ENCODE data around the gene ZNF536. TPM values are rescaled to one million over a fixed set of nuclear protein-coding genes. Genes with fewer than 3 reads are reported as not detected.

ZNF536 gene
- total and polyA plus RNA-seq, 7 donors, result under 0.01 to 8.9 (median 3.8) TPM

DNA sequence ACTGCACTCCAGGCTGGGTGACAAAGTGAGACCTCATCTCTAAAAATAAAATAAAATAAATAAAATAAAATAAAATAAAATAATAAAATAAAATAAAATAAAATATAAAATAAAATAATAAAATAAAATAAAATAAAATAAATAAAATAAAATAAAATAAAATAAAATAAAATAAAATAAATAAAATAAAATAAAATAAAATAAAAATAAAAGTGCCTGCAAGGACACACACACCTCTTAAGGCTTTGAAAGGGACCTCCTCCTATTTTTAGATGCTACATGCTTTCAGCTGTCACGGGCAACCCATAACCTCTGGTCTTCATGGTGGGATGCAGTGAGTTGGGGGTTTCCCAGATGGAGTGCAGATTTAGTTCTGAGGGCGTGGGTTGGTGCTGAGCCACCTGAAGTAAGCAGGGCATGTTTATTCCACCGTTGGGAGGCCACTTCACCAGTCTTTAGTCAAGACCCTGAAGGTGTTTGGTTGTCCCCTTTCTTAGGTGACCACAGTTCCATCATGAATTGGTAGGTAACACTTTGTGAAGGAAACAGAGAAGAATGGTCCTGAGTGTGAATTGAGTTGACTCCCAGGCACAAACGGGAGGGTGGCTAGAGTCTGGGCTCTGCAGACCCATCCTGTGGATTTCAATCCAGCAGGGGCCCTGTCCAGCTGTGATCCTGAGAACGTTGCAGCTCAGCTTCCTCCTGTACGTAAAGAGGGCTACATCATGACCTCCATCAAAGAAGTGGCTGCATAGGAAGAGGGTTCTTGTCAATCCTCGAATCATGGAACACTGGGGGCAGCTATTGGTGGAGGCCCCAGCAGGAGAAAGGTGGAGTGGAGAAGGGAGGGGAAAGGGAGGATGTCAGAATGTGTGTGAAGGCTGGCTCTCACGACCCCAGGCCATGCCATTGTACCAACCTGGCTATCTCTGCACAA is 234.2 kb downstream of the ZNF536 start:
- Histone ChIP-seq H3K27ac (no peak overlapping the region), H3K9me3 (no peaks in the 10 kb centered on the region), H3K27me3 (no peaks in the 10 kb centered on the region), H3K36me3 (no peaks in the 10 kb centered on the region), H3K4me1 (no peaks in the 10 kb centered on the region), H3K4me3 (no peak overlapping the region)
- TF ChIP-seq EP300 (IDR thresholded peaks at IDR 0.05), result no peak
- TF ChIP-seq CTCF (IDR thresholded peaks at IDR 0.05), result no peak
- no peak for TF ChIP-seq POLR2AphosphoS5 (IDR thresholded peaks at IDR 0.05)
- no peak for TF ChIP-seq POLR2A (IDR thresholded peaks at IDR 0.05)
- intact Hi-C loops (cut with DNase I), result no loop called here
- no peak for DNase-seq
- 52 to 69% methylated on average over 8 of the region's 8 CpGs for WGBS, 2 donors

All from sigmoid colon (tissue), 7 donors.